ENCODE data around the gene NREP. TPM values are rescaled to one million over a fixed set of nuclear protein-coding genes. Genes with fewer than 3 reads are reported as not detected.

Gene NREP
- total RNA-seq, 1 experiment from 2014 or later, result 160 TPM

DNA sequence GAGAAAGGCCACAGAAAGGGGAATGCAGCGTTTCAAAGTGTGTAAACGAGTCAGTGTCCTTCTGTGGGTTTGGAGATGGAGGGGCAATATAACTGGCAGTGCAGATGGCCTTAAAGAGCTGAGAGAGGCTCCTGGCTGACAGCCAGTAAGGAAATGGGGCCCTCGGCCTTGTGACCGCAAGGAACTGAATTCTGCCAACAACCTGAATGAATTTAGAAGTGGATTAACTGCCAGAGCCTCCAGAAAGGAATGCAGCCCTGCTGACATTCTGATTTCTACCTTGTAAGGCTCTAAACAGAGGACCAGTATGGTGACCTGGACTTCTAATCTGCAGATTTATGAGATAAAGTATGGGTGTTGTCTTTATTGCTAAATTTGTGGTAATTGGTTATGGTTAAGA lies 17.5 kb upstream of the NREP start (continued):
- TF ChIP-seq NFATC4 (CRISPR knock-in tag; IDR thresholded peaks at IDR 0.05), result no peak
- TF ChIP-seq MYBL2 (CRISPR knock-in tag; IDR thresholded peaks at IDR 0.05), result no peak
- TF ChIP-seq, protein P1, sequence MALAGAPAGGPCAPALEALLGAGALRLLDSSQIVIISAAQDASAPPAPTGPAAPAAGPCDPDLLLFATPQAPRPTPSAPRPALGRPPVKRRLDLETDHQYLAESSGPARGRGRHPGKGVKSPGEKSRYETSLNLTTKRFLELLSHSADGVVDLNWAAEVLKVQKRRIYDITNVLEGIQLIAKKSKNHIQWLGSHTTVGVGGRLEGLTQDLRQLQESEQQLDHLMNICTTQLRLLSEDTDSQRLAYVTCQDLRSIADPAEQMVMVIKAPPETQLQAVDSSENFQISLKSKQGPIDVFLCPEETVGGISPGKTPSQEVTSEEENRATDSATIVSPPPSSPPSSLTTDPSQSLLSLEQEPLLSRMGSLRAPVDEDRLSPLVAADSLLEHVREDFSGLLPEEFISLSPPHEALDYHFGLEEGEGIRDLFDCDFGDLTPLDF (CRISPR knock-in tag; IDR thresholded peaks at IDR 0.05), result no peak
- TF ChIP-seq, protein P2, sequence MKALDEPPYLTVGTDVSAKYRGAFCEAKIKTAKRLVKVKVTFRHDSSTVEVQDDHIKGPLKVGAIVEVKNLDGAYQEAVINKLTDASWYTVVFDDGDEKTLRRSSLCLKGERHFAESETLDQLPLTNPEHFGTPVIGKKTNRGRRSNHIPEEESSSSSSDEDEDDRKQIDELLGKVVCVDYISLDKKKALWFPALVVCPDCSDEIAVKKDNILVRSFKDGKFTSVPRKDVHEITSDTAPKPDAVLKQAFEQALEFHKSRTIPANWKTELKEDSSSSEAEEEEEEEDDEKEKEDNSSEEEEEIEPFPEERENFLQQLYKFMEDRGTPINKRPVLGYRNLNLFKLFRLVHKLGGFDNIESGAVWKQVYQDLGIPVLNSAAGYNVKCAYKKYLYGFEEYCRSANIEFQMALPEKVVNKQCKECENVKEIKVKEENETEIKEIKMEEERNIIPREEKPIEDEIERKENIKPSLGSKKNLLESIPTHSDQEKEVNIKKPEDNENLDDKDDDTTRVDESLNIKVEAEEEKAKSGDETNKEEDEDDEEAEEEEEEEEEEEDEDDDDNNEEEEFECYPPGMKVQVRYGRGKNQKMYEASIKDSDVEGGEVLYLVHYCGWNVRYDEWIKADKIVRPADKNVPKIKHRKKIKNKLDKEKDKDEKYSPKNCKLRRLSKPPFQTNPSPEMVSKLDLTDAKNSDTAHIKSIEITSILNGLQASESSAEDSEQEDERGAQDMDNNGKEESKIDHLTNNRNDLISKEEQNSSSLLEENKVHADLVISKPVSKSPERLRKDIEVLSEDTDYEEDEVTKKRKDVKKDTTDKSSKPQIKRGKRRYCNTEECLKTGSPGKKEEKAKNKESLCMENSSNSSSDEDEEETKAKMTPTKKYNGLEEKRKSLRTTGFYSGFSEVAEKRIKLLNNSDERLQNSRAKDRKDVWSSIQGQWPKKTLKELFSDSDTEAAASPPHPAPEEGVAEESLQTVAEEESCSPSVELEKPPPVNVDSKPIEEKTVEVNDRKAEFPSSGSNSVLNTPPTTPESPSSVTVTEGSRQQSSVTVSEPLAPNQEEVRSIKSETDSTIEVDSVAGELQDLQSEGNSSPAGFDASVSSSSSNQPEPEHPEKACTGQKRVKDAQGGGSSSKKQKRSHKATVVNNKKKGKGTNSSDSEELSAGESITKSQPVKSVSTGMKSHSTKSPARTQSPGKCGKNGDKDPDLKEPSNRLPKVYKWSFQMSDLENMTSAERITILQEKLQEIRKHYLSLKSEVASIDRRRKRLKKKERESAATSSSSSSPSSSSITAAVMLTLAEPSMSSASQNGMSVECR (CRISPR knock-in tag; IDR thresholded peaks at IDR 0.05; ENCODE audit: borderline replicate concordance), result no peak

DNA sequence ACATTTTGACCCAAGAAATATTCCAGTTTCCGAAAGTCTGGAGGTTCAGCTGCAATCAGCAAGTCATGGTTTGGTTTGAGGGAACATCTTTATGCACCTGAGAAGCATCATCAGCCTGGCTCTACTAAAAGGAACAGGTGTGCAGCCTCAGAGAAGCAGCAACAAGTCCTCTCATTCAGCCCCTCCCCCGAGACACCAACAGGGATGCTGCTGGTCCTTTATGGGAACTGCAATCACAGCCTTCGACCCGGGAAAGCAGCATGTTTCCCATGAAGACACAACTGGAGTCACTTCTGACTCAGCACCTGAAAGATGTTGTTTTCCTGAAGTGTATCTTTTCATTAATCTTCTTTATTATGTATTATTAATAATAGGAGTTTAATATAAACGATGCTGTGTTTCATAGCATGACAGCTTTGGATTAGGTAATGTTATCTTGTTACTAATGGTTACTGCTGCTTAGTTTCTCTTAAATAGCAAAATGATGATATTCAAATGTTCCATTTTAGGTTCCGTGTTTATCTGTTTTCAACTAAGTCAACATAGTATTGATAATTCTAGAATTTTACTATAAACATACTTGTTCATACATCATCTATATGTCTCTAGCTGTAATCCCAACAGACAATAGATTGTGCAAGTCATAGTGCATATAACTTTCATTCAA lies 15.6 kb upstream of the NREP start:
- DNase-seq (ENCODE audit: low spot score), result peak; percentile 63
- Mint-ChIP-seq H3K4me3 (no peak overlapping the region), H3K36me3 (no peaks in the 10 kb centered on the region), H3K27me3 (ENCODE audit: low read depth) (no peaks in the 10 kb centered on the region), H3K9me3 (peaks cover 4% of the 10 kb centered on the region; the same call in 1 of the 2 replicates), H3K4me1 (peaks cover 17% of the 10 kb centered on the region), H3K27ac (no peak overlapping the region)
- ATAC-seq, result peak; percentile 85
- CTCF ChIA-PET, result no interaction called here
- POLR2A ChIA-PET, result interaction anchor here (0.7 kb wide), 1 partner anchor 221 kb away, joined by 3 read pairs; no protein-coding TSS in a partner anchor
- TF ChIP-seq CREM (CRISPR knock-in tag; IDR thresholded peaks at IDR 0.05) (no peak), JUN (CRISPR knock-in tag; IDR thresholded peaks at IDR 0.05) (no peak), ZNF263 (CRISPR knock-in tag; IDR thresholded peaks at IDR 0.05; ENCODE audit: low read depth) (no peak), ZNF512 (CRISPR knock-in tag; IDR thresholded peaks at IDR 0.05; ENCODE audit: borderline replicate concordance) (no peak), ATF1 (CRISPR knock-in tag; IDR thresholded peaks at IDR 0.05) (no peak), HMGA2 (CRISPR knock-in tag; IDR thresholded peaks at IDR 0.05) (no peak), ZNF317 (CRISPR knock-in tag; IDR thresholded peaks at IDR 0.05; ENCODE audit: borderline replicate concordance, low read depth) (no peak), ZNF671 (CRISPR knock-in tag; IDR thresholded peaks at IDR 0.05) (no peak)
- TF ChIP-seq, protein P3, sequence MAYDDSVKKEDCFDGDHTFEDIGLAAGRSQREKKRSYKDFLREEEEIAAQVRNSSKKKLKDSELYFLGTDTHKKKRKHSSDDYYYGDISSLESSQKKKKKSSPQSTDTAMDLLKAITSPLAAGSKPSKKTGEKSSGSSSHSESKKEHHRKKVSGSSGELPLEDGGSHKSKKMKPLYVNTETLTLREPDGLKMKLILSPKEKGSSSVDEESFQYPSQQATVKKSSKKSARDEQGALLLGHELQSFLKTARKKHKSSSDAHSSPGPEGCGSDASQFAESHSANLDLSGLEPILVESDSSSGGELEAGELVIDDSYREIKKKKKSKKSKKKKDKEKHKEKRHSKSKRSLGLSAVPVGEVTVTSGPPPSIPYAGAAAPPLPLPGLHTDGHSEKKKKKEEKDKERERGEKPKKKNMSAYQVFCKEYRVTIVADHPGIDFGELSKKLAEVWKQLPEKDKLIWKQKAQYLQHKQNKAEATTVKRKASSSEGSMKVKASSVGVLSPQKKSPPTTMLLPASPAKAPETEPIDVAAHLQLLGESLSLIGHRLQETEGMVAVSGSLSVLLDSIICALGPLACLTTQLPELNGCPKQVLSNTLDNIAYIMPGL (CRISPR knock-in tag; IDR thresholded peaks at IDR 0.05), result no peak
- TF ChIP-seq, protein P4, sequence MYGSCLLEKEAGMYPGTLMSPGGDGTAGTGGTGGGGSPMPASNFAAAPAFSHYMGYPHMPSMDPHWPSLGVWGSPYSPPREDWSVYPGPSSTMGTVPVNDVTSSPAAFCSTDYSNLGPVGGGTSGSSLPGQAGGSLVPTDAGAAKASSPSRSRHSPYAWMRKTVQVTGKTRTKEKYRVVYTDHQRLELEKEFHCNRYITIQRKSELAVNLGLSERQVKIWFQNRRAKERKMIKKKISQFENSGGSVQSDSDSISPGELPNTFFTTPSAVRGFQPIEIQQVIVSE (CRISPR knock-in tag; IDR thresholded peaks at IDR 0.05; ENCODE audit: borderline replicate concordance), result no peak
- TF ChIP-seq, protein P5, sequence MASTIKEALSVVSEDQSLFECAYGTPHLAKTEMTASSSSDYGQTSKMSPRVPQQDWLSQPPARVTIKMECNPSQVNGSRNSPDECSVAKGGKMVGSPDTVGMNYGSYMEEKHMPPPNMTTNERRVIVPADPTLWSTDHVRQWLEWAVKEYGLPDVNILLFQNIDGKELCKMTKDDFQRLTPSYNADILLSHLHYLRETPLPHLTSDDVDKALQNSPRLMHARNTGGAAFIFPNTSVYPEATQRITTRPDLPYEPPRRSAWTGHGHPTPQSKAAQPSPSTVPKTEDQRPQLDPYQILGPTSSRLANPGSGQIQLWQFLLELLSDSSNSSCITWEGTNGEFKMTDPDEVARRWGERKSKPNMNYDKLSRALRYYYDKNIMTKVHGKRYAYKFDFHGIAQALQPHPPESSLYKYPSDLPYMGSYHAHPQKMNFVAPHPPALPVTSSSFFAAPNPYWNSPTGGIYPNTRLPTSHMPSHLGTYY (CRISPR knock-in tag; IDR thresholded peaks at IDR 0.05), result no peak

Data from WTC11 (cell line).